ENCODE results near the gene MARK3.

DNA sequence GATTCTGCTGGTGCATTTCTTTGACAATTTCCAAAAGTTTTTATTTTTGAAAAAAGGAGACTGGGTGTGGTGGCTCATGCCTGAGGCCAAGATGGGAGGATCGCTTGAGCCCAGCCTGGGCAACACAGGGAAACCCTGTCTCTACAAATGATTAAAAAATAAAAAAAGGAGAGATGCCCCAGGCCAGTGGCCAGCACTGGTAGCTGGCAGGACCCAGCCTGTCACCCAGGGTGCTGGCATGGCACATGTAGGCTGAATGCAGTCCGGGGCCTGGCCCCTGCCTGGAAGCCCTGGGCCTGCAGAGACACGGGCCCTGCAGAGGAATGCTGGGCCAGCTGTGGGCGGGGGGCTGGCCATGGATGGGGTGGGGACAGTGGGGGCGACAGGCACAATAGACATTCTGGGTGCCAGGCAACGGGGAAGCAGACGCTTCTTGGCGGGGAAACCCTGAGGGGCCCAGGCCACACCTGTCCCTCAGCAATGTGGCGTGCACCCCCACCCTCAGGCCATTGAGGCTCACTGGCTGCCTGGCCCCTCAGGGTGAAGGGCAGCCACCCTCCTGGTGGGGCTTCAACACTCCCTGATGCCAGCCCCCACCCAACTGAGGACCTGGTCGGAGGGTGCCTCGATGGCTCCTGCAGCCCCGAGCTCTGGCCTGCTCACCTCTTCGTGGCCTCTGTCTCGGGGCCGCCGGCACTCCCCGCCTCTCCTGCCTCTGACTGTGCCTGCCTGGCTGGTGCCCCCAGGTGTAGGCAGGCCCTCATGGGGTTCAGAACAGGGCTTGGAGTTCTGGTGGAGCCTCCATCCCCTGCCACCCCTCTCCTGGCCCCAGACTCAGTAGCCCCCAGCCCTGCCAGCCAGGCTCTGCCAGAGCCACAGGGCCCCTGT is 155.8 kb downstream of the MARK3 start:
- TF ChIP-seq CTCF (conservative IDR thresholded peaks at IDR 0.05) (no peak), ZFX (IDR thresholded peaks at IDR 0.05) (no peak)
